Effector CD4-positive, alpha-beta T cell (primary cell): ENCODE data around the gene LRRC41.
"Not testable (repeated sequence)": the region's sequence is repeated elsewhere in the genome, so short reads cannot be mapped to it uniquely, and the experiment has no call there.

ENCODE experiments used
- DNase-seq: peaks from one replicate; pipeline ENCODE4 v3.0.0-alpha.2; 2020

LRRC41 gene

DNA sequence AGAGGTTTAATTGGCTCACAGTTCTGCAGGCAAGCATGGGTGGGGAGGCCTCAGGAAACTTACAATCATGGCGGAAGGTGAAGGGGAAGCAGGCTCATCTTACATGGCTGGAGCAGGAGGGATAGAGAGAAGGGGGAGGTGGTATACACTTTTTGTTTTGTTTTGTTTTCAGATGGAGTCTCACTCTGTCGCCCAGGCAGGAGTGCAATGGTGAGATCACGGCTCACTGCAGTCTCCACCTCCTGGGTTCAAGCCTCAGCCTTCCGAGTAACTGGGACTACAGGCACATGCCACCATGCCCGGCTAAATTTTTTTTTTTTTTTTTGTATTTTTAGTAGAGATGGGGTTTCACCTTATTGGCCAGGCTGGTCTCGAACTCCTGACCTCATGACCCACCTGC is 18.8 kb upstream of the LRRC41 start:
- not testable (repeated sequence) for DNase-seq

DNA sequence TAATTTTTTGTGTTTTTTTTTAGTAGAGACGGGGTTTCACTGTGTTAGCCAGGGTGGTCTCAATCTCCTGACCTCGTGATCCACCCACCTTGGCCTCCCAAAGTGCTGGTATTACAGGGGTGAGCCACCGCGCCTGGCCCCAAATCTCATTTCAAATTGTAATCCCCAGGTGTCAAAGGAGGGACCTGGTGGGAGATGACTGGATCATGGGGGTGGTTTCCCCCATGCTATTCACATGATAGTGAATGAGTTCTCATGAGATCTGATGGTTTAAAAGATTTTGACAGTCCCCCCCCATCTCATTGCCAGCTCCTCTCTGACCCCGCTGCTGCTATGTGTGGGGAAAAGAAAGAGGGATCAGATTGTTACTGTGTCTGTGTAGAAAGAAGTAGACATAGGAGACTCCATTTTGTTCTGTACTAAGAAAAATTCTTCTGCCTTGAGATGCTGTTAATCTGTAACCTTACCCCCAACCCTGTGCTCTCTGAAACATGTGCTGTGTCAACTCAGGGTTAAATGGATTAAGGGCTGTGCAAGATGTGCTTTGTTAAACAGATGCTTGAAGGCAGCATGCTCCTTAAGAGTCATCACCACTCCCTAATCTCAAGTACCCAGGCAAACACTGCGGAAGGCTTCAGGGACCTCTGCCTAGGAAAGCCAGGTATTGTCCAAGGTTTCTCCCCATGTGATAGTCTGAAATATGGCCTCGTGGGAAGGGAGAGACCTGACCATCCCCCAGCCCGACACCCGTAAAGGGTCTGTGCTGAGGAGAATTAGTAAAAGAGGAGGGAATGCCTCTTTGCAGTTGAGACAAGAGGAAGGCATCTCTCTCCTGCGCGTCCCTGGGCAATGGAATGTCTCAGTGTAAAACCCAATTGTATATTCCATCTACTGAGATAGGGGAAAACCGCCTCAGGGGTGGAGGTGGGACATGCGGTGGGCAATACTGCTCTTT is 16.8 kb upstream of the LRRC41 start:
- not testable (repeated sequence) for DNase-seq

DNA sequence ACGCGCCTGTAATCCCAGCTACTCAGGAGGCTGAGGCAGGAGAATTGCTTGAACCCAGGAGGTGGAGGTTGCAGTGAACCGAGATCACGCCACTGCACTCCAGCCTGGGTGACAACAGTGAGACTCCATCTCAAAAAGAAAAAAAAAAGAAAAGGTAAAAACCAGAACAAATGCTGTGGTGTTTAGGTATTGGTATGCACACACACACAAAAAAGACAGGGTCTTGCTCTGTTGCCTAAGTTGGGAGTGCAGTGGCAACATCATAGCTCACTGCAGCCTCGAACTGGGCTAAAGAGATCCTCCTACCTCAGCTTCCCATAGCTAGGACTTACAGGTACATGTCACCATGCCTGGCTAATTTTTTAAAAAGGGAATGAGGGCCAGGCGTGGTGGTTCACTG is 15.9 kb upstream of the LRRC41 start:
- not testable (repeated sequence) for DNase-seq

DNA sequence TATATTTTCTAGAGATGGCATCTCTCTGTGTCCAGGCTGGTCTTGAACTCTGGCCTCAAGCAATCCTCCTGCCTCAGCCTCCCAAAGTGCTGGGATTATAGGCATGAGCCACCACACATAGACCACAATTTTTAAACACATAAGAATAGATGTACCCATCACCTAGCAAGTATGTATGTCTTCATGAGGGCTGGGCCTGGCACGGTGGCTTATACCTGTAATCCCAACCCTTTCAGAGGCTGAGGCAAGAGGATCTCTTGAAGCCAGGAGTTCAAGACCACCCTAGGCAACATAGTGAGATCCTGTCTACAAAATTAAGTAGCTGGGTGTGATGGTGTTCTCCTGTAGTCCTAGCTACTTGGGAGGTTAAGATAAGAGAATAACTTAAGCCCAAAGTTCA is 13.9 kb upstream of the LRRC41 start:
- no peak for DNase-seq

DNA sequence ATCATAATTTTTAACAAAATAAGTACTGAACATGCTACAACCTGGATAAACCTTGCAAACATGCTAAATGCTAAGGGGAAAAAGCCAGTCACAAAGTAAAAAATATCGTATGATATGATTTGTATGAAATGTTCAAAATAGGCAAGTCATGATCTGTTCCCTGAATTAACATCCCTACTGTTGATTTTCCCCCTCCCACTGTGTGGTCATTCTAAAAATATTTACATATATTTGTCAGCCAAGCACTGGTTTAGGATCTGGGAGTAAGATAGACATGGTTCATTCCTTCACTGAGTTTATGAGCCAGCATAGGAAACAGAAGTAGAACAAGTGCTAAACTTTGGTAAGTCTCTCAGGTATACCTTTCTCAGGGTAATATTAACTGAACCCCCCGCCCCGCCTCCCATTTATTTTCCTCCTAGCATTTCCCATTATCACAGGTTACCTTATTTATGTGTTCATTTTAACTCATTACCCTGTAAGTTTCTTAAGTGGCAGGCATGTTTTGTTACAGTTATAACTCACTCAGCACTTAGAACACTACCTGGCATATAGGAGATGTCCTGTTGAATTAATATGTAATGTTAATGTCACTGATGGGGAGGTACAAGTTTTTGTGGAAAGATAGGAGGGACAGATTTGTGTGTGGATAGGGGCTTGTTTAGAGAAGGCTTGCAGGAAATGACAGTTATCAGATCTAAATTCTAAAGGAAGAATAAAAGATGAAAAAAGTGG is 12.4 kb upstream of the LRRC41 start:
- DNase-seq, result no peak

DNA sequence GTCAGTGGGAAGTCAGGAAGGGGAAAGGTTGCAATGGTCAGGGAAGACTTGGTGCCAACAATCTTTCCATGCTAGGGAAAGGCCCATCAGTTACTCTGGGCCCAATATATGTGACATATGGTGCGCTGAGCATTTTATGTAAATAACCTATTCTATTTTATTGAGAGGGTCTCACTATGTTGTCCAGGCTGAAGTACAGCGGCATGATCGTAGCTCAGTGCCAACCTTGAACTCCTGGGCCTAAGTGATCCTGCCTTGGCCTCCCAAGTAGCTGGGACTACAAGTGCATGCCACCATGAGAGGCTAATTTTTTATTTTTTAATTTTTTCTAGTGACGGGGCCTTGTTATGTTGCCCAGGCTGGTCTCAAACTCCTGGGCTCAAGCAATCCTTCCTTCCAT is 6.9 kb upstream of the LRRC41 start:
- no peak for DNase-seq

DNA sequence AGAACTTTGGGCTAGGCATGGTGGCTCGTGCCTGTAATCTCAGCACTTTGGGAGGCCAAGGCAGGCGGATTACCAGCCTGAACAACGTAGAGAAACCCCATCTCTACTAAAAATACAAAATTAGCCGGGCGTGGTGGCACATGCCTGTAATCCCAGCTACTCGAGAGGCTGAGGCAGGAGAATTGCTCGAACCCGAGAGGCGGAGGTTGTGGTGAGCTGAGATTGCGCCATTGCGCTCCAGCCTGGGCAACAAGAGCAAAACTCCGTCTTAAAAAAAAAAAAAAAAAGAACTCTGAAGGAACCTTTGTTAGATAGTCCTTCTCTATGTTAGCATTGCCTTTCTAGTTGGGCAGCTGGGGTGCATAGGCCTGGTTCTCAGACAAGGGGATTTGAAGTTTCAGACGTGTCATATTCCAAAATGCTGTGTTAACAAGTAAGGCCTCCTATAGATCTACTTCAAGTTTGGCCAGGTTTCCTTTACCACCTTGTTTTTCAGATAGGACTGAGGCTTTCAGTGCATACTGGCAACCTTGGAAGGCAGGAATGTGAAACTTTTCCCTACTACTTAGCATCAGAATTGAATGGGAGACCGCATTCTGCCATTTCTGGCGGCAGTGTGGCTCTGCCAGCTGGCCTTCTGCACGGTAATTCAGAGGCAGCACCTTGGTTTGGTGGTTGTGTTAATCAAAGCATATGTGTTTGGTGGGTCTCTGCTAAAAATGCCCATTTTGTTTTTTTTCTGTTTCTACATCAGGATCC is 6.2 kb upstream of the LRRC41 start:
- DNase-seq, result no peak

DNA sequence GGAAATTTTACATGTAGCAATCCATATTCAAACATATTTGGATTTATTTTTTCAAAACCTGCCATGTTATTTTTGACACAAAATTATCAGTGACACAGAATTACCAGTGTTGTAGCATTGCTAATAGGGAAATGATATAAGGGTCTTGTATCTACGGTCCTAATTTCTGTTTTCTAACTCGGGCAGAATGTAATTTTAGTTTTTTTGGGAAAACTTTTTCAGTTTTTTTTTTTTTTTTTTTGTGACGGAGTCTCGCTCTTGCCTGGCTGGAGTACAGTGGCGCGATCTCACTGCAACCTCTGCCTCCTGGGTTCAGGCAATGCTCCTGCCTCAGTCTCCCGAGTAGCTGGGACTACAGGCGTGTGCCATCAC is 2.7 kb upstream of the LRRC41 start:
- DNase-seq, result no peak

DNA sequence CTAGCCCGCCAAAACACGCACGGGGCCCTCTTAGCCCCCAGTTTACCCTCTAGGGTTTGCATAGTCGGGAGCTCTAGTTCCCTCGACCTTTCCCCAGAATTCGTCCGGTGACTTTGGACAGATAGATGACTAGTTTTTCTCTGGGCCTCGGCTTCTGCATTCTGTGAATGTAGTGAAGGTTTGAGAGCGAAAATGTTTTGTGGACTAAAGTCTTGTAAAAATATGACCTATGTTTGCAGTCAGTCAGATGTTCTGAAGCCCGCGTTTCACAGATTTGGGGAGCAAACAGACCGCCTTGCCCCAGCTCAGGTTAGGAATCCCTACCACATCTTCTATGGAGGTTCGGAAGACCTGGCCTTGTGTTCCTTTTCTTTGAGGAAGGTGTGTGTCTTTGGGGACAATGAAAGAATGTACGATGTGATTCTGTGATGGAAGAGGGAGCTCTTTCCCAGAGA is 483 bp upstream of the LRRC41 start:
- no peak for DNase-seq

DNA sequence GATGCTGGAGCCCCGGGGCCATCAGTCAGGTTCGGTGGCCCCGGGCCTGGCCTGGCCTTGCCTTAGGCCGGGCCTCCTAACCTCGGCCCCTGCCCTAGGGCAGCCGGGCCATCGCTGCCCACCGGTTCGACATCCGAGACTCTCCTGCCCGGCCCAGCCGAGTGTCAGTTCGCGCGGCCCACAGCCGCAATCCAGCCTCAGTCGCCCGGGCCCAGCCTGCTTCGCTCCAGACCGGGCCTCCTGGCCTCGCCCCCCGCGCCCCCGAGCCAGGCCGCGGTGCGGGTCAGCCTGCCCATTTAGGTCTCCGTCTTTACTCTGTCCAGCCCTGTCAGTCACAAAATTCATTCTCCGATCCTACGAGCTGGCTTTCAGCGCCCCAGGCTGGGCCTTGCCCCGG is 777 bp downstream of the LRRC41 start:
- DNase-seq, result peak; percentile 4

DNA sequence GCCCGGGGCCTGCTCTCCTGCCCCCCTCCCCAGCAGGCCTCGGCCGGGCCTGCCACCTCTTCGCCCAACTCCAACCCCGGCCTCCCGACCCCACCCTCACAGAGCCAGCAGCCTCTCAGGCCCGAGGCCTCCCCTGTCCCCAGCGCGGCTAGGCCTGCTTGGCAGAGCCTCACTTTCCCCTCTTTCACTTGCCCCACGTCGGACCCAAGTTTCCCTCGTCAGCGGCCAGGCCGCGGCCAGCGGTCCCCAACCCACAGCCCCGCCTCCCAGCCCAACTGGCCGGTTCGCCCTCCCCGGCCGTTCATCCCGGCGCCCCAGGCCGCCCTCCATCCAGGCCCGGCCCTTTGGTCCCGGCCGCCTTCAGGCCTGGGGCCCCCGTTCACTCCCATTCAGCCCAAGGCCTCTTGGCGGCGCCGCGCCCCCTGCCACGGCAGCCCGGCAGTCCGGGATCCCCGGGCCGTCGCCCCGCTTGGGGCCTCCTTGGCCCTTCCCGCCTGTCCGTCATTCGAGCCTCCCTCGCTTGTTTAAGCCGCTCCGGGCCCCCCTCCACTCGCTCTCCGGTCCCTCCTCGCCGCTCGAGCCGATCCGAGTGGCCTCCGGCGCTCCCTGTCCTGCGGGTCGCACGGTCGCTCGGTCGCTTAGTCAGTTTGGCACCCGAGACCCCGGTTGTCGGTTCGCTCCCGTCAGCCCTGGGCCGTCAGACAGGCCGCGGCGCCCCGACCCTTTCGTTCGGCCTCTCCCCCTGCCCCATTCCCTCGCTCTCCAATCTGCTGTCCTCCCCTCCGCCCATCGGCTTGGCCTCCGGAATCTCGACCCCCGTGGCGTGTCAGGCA is 1.4 kb downstream of the LRRC41 start:
- peak; percentile 30 for DNase-seq

DNA sequence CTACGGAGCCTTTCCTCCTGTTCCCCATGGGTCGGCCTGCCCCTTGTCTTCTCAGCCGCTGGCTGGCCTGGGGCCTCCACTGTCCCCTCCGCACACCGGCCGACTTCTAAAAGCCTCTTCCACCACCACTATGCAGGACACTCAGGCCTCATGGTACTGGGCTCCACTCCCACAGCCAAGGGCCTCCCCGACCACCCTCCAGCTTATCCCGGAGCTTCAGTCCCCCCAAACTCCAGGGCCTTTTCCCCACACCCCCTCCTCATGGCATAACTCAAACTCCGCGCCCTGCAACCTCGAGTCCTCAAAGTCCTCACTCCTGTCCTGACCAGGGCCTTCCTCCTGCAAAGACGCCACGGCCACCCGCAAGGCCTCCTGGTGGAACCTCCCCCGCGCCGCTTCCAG is 2.0 kb downstream of the LRRC41 start:
- DNase-seq, result no peak

DNA sequence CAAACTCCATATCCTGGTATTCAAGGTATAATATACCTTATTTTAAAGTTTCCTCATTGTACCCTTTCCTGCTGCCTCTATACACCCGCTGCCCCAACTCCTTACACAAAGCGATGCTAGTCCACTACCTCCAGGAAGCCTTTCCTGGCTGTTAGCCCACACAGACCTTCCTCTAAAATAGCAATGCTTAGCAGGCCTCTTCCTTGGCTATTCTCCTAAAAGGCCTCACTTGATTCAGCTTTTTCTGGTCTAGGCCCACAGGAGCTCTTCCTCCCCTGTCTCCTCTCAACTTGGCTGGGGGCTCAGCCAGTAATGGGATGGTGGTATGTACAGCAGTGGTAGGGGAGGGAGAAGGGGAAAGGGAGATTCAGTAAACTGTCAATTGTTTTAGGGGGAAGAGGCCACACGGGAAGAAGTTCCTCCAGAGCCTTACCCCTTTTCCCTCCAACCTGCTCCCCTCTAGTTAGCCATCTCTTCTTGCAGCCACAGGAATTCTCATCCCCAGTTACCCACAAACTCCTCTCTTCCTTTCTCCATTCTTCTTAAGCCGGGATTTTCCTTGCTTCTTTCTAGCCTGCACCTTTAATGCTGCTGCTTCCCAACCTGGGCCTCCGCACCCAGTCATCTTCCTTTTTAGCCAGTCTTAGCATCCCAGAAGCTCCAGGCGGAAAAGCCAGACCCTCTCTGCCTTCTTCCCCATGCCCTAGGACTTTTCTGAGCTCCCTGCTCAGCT is 2.6 kb downstream of the LRRC41 start:
- DNase-seq, result no peak

DNA sequence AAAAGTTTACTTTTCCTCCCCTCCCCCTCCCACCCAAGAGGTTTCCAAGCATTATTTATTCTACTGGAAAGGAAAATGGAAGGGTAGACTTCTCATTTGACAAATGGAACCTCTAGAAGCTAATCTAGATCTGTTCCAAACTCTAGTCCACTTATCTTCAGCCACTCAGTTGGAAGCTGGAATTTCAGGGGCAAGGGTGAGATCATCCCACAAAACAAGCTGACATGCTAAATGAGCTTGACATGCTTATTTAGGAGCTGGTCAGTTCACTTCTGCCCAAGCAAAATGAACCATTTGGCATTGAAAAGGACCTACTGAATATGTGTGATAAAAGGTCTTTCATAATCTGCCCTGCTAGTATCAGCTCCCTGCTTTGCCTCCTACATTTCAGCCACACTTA is 5.0 kb downstream of the LRRC41 start:
- no peak for DNase-seq

DNA sequence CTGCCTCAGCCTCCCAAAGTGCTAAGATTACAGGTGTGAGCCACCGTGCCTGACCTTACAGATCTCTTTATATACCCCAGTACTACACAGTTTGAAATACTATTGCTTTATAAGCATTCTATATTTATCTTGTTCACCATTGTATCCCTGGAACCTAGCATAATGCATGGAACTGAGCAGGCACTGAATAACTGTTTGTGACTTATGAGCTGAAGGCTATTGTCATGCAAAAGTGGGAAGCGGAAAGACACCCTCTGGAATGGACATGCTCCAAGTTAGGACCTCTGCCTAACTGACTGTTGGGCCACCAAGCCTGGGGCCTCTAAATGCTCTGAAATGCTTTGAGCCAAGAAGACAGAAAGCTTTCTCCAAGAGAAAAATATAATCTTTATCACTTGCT is 8.1 kb downstream of the LRRC41 start:
- DNase-seq, result no peak

DNA sequence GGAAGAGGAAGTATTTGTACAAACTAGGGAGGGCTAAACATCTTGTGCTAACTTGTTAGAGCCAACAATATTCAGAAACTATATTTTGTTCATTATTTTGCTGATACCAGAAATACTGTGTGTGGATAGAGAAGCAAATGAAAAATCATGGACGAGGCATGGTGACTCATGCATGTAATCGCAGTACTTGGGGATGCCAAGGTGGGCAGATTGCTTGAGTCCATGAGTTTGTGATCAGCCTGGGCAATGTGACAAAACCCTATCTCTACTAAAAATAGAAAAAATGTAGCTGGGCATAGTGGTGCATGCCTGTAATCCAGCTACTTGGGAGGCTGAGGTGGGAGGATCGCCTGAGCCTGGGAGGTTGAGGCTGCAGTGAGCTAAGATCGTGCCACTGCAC is 13.4 kb downstream of the LRRC41 start:
- no peak for DNase-seq

DNA sequence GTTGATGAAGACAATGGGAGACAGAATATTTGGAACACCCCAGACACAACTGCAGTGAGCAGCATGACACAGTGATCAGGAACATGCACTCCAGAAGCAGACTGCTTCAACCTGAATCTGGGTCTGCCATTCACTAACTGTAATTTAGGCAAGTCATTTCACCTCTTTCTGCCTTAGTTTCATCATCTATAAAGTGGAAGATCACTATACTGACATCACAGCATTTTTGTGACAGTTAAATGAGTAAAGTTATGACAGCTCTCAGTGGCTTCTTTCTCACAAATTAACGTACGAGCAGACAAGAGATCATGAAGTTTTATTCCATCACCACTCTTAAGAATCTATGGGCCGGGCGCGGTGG is 14.3 kb downstream of the LRRC41 start:
- DNase-seq, result no peak

DNA sequence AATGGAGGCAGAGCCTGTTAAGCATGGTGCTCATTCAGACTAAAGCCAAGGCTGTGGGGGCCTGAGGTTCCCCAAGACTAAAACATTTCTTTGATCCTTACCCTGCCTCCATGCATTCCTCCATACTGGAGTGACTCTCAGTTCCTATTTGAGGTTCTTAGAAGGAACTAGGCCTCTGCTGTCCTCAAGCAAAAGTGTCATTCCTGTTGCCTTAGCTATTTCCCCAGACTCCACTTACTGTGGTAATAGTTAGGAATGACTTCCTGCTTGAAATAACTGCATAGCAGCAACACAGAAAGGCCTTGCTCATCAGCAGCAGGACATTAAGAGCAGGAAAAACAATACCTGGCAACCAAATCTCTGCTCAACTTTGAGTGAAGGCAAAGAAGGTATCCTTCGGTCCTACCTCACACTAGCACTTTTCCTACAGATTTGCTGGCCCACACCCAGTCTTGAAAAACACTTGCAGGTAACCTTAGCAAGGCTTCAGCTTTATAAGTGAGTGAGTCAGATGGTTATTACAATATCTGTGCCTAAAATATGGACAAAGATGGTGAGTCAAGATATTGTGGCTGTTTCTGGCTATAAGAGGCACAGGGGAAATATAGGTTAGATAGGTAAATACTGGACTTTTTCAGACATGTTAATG is 14.8 kb downstream of the LRRC41 start:
- no peak for DNase-seq

DNA sequence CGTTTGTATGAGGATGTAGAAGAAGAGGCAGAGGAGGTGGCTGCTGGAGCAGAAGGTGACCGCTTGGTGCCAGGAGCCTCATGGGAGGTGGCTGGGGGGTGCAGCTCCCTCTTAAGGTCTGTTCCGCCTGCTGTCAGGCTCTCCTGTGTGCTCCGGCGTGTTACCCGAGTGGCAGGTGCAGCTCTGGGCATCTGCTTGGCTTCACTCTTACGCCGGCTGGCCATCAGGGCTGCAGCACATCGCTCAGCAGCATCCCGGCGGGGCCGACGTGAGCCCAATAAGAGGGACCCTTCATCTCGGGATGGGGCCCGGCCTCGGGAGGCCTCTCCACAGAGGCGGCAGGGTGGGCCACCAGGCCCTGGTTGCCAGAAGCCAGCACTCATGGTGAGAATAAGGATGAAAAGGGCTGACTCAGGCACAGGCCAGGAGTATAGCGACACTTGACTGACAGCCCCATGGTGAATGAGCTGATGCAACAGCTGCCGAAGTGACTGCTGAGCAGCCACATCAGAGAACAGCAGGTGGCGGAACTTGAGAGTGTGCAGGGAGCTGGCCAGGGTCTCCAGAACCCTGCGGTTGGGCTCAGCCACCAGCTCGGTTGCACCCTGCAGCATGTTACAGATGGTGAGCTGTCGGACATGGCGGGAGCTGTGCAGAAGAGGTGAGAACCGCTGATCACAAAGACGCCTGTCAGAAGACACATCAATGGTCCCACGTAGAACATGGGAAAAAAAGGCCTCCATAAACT is 17.5 kb downstream of the LRRC41 start:
- DNase-seq, result no peak
